HG02943 (cell line): ENCODE data around the gene IL6ST.
"Not testable (repeated sequence)": the region's sequence is repeated elsewhere in the genome, so short reads cannot be mapped to it uniquely, and the experiment has no call there.

ENCODE experiments used
- ATAC-seq: cut with Tn5 transposase; IDR thresholded peaks from one replicate; pipeline ENCODE4 v1.9.1; 2021; ENCODE audit warnings: mild to moderate bottlenecking, low read depth, moderate library complexity; ENCODE audit not compliant: unreplicated experiment

IL6ST gene

GRCh38 chr5:56006094-56006493 lies 11.3 kb upstream of the IL6ST start:
- no peak for ATAC-seq

GRCh38 chr5:56004874-56005273 lies 10.1 kb upstream of the IL6ST start:
- ATAC-seq, result no peak

- ATAC-seq, result no peak
Observed at GRCh38 chr5:56003679-56004078, 8.9 kb upstream of the IL6ST start.

- no peak for ATAC-seq
Observed at GRCh38 chr5:56003179-56003578, 8.4 kb upstream of the IL6ST start.

GRCh38 chr5:56002303-56002702 lies 7.5 kb upstream of the IL6ST start:
- ATAC-seq, result no peak

GRCh38 chr5:56000221-56000620 lies 5.5 kb upstream of the IL6ST start:
- not testable (repeated sequence) for ATAC-seq

- no peak for ATAC-seq
Observed at GRCh38 chr5:55998966-55999365, 4.2 kb upstream of the IL6ST start.

GRCh38 chr5:55997742-55998351 lies 3.1 kb upstream of the IL6ST start:
- no peak for ATAC-seq

- ATAC-seq, result peak; percentile 97
Observed at GRCh38 chr5:55994998-55995914, 493 bp upstream of the IL6ST start.

GRCh38 chr5:55993731-55994494 lies 850 bp downstream of the IL6ST start:
- no peak for ATAC-seq

GRCh38 chr5:55993013-55993412 lies 1.8 kb downstream of the IL6ST start:
- no peak for ATAC-seq

- ATAC-seq, result no peak
Observed at GRCh38 chr5:55991768-55992486, 2.8 kb downstream of the IL6ST start.

GRCh38 chr5:55990895-55991294 lies 3.9 kb downstream of the IL6ST start:
- not testable (repeated sequence) for ATAC-seq

GRCh38 chr5:55989860-55990259 lies 4.9 kb downstream of the IL6ST start:
- no peak for ATAC-seq

GRCh38 chr5:55988979-55989638 lies 5.7 kb downstream of the IL6ST start:
- ATAC-seq, result no peak

- ATAC-seq, result not testable (repeated sequence)
Observed at GRCh38 chr5:55988428-55988827, 6.3 kb downstream of the IL6ST start.

- ATAC-seq, result no peak
Observed at GRCh38 chr5:55986931-55987330, 7.8 kb downstream of the IL6ST start.

GRCh38 chr5:55985181-55985580 lies 9.6 kb downstream of the IL6ST start:
- ATAC-seq, result no peak

- ATAC-seq, result no peak
Observed at GRCh38 chr5:55983986-55984385, 10.8 kb downstream of the IL6ST start.

- no peak for ATAC-seq
Observed at GRCh38 chr5:55982957-55983381, 11.8 kb downstream of the IL6ST start.
